GM21515 (cell line): Measurements from ENCODE around the gene CABP4.

Experiments
- ATAC-seq: cut with Tn5 transposase; IDR thresholded peaks from one replicate; pipeline ENCODE4 v1.9.1; 2021; ENCODE audit not compliant: unreplicated experiment

The CABP4 gene

DNA sequence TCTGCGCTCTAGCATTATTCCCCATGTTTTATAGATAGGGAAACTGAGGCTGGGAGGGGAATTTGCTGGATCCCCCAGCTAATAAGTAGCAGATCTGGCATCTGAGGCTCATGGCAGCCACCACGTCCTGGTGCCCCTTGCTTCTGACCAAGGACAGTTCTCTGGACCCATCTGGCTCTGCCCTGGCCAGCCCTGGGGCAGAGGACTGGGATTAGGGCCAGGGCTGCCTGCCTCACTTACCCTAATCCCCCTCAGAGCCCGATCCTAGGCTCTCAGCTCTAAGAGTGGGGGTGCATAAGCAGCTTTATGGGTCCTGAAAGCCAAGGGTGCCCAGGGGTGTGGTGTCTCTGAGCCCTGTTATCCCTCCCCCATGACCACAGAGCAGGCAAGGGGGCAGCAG is at the start of gene CABP4:
TSS of gene CABP4 (plus strand) at position 301 of the 400 bp plus-strand sequence. CDS start at position 371, 70 bp downstream.
- no peak for ATAC-seq

DNA sequence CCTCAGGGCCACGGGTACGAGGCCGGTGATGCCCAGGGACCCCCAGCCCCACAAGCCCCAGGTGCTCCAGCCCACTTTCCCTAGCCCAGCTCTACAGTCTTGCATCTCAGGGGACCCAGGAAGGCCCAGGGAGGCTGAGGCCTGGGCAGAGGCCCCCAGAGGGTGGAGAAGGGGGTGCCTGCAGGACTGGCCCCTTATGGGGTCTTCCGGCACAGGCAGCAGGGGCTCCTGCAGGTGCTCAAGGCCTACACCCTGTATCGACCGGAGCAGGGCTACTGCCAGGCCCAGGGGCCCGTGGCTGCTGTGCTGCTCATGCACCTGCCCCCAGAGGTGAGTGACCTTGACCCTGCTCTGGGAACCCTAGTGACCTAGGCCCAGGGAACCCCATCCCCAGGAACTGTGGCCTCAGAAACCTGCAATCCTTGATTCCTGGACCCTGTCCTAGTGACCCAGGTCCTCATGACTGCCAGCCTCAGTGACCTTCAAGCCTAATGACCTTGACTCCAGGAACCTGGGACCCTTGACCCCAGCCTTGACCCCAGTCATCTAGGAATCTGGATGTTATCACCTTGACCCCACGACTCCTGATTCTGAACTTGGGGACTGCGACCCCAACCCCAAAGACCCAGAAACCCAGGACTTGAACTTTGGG is 49.3 kb upstream of the CABP4 start:
- ATAC-seq = no peak

DNA sequence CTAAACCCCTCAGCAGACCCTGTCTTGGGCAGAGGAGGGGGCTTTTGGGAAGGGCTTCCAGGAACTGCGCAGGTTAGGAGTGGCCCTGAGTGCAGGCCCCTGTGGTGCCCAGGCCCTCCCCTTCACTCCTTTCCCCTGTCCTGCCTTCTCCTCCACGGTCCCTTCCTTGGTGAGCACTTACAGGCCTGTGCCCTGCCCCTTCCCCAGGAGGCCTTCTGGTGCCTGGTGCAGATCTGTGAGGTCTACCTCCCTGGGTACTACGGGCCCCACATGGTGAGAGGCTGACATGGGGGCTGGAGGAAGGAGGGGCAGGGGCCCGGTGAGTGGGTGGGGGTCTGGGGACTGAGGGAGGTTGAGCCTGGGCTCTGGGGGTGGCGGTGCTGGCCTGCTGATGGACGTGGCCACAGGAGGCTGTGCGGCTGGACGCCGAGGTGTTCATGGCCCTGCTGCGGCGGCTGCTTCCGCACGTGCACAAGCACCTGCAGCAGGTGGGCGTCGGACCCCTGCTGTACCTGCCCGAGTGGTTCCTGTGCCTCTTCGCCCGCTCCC is 48.7 kb upstream of the CABP4 start:
- no peak for ATAC-seq

DNA sequence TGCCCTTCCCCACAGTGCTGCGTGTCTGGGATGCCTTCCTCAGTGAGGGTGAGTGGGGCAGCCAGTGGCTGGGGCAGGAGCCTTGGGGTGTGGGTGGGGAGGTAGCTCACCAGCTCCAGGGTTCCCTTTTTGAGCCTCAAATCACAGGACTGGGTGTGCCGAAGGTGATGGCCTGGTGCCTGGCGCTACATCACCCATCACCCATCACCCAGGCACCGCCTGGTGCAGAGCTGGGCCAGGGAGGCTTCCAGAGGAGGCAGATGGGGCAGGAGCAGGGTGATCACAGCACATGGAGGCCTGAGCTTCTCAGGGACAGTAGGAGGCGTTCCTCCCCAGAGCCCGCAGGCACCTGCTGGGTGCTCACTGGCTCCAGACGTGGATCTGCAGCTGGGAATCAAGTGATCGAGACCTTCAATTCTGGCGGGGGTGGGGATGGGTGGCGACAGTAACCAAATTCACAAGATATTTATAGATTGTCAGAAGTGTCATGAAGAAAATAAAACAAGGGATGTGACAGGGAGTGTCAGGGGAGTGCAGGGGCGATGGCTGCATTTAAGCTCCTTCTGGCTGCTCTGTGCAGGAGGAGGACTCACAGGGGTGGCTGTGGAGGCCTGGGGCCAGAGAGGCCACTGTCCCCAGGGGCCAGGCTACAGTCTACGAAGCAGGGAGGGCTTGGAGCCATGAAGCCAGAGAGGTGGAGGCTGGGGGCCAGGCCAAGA is 48.0 kb upstream of the CABP4 start:
- no peak for ATAC-seq

DNA sequence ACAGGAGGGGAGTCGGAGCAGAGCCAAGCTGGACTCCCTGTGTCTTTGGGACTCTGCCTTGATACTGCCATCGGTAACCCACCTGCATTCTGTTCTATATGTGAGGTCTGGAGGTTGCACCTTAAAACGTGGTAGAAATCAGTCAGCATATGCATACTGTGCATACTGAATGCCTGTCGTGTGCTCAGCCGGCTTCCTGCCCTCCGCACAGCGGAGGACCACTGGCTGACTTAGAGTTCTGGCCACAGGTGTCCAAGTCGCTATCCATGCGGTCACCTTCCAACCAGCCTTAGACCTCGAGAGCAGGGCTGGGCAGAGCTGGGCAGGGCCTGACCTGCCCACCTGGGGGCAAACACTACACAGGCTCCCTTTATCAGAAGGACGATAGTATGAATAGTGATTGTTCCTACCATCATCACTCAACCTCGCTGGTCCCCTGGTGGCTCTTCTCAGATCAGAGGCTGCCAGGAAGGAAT is 47.4 kb upstream of the CABP4 start:
- no peak for ATAC-seq

DNA sequence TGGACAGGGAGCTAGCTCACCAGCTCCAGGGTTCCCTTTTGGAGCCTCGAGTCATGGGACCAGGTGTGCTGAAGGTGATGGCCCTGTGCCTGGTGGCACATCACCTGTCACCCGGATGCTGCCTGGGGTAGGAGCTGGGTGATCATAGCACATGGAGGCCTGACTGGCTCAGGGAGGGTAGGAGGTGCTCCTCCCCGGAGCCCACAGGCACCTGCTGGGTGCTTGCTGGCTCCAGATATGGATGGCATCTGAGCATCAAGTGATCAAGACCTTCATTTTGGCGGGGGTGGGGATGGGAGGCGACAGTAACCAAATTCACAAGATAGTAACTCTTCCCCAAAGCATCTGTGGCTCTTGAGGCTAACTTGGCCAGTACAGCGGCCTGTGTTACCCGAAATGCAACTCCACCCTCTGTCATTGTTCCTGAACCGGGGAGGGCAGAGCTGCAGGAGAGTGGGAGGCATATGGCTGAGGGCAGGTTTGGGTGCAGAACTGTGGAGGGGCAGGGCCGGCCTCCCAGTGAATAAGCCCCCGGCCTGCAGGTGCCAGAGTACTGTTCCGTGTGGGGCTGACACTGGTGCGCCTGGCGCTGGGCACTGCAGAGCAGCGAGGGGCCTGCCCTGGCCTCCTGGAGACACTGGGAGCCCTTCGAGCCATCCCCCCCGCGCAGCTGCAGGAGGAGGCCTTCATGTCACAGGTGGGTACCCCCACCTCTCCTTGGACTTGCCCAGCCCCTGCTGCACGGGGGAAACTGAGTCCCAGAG is 46.5 kb upstream of the CABP4 start:
- no peak for ATAC-seq

DNA sequence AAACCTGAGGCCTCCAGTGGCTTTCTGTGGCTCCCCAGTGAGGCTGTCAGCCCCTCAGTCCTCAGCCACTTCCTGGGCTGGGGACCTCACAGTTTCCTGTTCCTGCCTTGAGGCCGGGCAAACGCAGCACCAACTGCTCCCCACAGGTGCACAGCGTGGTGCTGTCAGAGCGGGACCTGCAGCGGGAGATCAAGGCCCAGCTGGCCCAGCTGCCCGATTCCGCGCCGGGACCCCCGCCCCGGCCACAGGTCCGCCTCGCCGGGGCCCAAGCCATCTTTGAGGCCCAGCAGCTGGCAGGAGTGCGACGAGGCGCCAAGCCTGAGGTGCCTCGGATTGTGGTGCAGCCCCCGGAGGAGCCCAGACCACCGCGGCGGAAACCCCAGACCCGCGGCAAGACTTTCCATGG is 45.9 kb upstream of the CABP4 start:
- peak; percentile 39 for ATAC-seq

DNA sequence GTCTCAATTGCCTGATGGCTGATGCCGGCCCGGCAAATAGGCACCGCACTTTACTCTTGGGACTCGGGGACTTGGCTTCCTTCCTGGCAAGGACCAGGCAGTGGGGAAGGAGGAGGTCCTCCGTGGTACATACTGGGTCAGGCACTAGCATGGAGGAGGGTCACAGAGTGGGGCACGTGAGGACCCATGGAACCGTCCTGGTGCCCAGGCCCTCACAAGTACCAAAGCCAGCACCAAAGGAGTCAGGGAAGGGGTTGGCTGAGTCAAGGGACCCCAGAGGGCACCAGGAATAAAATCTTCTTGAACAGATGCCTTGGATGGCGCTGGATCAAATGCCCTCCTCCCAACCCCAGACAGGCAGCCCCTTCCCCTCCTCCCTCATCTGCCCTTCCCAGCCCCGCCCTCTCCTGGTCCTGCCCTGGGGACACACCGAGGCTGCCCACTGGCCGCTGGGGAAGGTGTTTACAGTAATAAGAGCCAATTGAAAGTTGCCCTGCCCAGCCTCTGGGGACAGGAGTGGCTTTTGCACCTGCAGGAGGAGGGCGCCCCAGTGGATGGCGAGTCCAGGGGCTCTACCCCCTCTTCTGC is 45.3 kb upstream of the CABP4 start:
- no peak for ATAC-seq

DNA sequence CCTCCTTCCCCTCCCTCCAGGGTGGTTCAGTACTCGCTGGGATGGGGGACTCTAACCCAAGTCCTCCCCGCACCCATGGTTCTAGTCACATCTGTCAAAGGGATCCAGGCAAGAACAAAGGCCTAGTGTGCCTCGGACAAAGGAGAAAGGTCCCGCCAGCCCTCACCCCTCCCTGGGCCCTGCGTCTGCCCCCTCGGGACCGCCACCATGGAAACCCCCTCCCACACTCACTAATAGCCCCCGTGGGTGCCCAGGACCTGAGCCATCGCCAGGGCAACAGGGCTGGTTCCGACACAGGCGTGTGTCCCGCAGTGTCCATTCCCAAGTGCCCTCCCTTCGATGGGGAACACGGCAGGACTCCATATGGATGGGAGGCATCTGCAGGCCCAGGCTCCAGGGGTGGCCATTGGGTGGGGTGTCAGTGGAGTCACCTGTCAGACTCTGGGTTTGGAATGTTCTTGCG is 44.8 kb upstream of the CABP4 start:
- ATAC-seq = no peak

DNA sequence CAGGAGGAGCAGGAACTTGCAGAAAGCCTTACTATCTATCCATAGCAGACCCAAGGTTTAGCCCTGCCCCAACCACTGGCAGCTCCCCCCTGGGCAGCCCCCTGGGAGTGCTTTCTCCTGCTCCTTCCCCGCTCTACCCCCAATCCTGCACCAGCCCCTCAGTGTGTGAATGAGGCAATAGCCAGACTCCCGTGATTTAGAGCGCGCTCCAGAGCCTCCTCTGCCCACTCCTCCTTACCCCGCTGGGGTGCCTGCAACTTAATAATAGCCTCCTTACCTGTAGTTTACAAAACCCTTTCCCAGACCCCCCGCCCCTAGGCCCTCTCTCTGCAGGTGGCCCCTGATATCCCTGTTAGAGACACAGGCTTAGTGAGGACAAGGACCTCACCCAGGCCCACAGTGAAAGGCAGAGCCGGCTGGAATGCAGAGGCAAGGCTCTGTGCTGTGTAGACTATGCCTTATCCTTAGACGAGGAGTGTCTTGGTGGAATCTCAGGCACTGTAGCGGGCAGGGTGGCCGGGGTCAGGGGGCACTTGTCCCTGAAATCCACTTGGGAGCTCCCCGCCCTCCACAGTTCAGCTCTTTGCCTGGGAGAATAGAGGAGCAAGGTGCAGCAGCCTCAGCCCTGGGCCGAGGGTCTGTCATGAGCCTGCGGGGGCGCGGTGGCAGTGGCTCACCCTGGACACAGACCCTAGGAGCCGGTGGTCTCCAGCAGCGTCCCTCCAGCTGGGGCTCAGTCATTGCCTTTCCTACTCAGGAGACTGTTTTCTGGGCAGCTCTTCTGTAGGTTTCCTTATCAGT is 44.0 kb upstream of the CABP4 start:
- no peak for ATAC-seq

DNA sequence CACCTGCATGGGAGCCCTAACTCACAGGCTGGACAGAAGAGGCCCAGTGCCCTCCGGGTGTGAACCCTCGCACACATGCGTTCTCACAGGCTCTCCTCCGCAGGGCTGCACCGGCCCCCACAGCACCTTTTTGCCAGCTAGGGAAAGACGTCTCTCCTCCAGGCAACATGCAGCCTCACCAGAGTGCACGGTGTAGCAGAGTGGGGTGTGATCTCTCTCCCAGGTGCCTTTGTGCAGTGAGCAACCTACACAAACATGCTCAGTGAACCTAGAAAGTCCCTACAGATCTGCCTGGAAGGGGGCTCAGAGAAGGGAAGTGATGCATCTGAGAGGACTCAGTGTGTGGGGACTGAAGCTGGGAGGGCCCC is 43.4 kb upstream of the CABP4 start:
- no peak for ATAC-seq

DNA sequence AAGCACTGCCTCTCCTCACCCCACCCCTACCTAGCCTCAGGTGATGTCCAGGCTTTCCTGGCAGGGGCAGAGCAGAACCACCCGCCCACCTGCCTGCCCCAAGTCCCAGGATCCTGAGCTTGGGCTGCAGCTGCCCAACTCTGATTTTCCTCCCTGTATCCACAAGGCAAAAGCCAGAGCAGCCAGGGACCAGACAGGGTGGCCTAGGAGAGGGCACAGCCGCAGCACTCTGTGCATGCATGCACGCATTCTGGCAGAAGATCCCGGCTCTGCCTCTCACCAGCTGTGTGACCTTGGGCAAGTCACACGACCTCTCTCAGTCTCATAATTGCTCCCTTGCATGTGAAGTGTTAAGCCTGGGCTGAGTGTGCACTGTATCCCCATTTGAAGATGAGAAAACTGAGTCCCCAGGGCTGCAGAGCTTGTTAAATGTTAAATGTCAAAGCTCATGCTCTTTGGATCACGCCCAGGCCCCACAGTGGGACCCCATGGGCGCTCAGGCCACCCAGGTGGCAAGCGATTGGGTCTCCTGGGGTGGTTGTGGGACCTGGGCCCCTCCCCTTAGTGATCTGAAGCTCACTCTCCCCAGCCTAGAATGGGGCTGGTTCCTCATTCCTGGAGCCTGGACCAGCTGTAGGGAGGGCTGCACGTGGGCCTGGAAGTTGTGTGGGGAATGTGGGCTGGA is 42.5 kb upstream of the CABP4 start:
- ATAC-seq = no peak

DNA sequence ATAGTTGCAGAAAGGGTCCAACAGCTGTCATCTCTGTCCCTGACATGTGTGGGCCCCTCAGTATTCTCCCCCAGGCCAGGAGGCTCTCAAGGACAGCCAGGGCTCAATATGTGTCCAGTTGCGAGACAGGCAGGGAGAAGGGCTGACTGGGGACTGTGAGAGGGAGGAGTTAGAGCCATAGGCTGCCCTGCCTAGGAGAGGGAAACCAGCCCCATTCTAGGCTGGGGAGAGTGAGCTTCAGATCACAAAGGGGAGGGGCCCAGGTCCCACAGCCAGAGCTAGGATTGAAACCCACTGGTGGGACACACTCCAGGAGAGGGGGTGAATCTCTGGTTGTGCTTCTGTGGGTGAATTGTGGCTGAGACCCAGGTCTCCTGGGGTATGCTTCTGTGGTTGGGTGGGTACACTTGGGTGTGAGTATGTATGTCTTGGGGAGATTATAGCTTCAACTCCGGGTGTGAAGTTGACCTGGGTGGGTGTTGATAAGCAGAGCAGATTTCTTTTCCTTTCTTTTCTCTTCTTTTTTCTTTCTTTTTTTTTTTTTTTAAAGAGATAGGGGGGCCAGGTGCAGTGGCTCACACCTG is 41.8 kb upstream of the CABP4 start:
- no peak for ATAC-seq

DNA sequence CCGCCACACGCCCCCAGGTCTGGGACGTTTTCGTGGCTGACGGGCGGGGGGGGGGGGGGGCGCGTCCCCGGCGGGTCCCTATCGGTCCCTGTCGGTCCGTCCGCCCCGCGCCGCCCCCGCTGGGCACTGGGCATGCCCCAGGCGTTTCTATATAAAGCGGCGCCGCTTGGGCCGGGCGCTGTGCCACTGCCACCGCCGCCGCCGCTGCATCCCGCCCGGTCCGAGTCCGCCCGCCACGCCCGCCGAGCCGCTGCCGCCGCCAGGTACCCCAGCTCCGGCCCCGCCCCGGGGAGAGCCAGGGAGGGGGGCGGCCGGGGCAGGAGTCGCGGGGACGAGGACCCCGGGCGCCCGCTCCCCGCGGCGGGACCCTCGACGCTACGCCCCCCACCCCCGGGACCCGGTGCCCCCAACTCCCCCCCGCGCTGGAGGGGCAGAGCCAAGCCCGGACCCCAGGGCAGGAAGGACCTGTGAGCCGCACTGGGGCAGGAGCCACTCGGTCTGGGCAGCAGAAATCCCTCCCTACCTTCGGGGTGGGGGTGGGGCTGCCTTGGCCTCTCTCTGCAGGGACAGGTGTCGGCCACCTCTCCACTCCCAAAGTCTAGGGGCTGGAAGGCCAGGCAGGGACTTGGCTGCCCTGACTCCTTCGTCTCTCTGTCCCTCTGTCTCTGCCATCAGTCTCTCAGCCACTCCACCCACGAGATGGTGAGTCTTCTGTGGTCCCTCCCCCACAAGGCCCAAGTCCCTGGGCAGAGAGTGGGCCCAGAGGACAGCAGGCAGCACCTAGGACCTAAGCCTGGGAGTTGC is 39.5 kb upstream of the CABP4 start, which contains the start of gene CARNS1:
TSS of gene CARNS1 (plus strand) at position 178 of the 804 bp plus-strand sequence. CDS start at position 700, 522 bp downstream.
- ATAC-seq = no peak

DNA sequence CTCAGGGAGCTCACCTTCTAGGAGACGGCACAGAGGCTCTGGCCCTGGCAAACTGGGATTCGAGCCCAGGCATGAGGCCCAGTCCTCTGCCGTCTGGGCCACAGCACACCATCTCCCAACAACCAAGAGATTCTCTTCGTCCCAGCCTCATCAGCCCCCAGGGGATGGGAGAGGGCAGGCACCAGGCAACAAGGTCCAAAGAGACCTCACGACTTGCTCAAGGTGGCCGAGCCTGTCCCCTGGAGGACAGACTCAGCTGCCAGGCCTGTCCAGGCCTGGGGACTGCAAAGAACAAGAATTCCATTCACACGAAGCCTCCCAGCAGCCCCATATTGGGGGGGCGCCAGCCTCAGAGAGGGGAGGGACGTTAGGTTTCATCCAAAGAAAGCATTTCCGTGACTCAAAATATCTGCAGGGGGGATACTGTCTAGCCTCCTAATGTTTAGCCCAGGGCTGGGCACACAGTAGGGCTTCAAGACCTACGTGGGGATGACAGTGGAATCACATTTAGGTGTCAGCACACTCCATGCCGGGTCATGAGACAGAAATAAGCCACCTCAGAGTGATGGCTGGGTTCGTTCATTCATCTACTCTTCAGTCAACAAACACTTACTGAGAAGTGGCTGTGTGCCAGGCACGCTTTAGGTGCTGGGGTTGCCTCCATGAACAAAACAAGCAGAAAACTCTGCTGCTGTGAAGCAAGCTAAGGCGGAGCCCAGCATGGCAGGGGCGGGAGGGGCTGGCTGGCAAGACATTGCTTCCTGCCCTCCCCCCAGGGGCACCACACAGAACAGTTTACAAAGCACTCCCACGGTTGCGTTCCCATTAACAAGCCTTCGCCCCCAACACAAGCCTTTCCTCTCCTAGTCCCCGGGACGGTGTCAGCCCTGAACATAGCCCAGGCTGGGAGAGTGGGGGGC is 38.5 kb upstream of the CABP4 start:
- ATAC-seq = no peak

DNA sequence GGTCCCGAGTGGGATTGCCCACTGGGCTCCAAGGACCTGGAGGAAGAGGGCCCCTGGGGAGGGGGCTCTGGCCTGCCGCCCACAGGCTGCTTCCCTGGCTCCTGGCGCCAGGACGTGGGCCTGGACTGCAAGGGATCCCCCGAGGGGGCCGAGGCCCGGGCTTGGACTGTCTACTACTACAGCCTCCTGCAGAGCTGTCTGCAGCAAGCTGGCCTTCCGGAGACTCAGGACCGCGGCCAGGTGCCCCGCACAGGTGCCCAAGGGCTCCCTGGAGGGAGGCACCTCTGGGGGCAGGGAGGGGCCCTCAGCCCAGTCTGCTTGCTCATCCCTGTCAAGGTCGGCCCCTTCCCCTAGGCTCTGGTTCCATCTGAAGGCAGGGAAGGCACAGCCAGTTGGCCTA is 37.7 kb upstream of the CABP4 start:
- ATAC-seq = no peak
